ENCODE data around the gene MYO1B.

MYO1B gene

GRCh38 chr2:191474464-191474863, 229.3 kb downstream of the MYO1B start:
- no peak for DNase-seq

Measured in T1000 (cell line).